Measurements from ENCODE around the gene WDR45B. TPM values are rescaled to one million over a fixed set of nuclear protein-coding genes. Genes with fewer than 3 reads are reported as not detected.

WDR45B gene
- total and polyA plus RNA-seq, 2 donors (not counting 3 experiments of a cell fraction or from before 2014, with no cell fraction given): 62.0 to 76.7 TPM

DNA sequence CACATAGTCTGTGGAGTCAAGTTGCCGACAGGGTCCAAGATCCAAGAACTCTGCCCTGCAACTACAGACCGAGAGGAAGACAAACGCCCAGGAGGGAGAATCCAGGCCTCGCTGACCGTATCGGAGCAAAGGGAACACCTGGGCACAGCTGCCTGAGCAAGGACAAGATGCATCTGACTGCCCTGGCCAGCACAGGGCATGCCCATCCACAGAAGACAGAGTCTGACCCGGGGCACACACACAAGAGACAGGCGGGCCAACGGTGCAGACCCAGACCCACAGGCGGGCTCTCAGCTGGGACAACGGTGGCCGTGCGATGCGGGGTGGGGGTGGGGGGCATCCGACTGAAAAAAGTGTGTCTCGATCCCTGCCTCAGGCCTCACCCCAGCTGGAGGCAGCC, 44.0 kb upstream of the WDR45B start:
- TF ChIP-seq JUN (IDR thresholded peaks at IDR 0.05; ENCODE audit: borderline replicate concordance, insufficient read depth, insufficient read length, low read depth) (no peak), FOS (IDR thresholded peaks at IDR 0.05; ENCODE audit: borderline replicate concordance, insufficient read depth, low read length) (no peak), POLR2A (IDR thresholded peaks at IDR 0.05; ENCODE audit: low read depth, low read length) (no peak), EZH2 (IDR thresholded peaks at IDR 0.05; ENCODE audit: borderline replicate concordance, low read depth, low read length, severe bottlenecking) (no peak)
- TF ChIP-seq, protein P1, sequence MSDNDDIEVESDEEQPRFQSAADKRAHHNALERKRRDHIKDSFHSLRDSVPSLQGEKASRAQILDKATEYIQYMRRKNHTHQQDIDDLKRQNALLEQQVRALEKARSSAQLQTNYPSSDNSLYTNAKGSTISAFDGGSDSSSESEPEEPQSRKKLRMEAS (IDR thresholded peaks at IDR 0.05; ENCODE audit: insufficient read depth, insufficient read length): no peak
- TF ChIP-seq, protein P2, sequence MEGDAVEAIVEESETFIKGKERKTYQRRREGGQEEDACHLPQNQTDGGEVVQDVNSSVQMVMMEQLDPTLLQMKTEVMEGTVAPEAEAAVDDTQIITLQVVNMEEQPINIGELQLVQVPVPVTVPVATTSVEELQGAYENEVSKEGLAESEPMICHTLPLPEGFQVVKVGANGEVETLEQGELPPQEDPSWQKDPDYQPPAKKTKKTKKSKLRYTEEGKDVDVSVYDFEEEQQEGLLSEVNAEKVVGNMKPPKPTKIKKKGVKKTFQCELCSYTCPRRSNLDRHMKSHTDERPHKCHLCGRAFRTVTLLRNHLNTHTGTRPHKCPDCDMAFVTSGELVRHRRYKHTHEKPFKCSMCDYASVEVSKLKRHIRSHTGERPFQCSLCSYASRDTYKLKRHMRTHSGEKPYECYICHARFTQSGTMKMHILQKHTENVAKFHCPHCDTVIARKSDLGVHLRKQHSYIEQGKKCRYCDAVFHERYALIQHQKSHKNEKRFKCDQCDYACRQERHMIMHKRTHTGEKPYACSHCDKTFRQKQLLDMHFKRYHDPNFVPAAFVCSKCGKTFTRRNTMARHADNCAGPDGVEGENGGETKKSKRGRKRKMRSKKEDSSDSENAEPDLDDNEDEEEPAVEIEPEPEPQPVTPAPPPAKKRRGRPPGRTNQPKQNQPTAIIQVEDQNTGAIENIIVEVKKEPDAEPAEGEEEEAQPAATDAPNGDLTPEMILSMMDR (IDR thresholded peaks at IDR 0.05; ENCODE audit: extremely low read depth in 1 of 2, insufficient read depth in 1 of 2, low read depth in 1 of 2, low read length in 2 of 2): no peak
- Histone ChIP-seq H3K27ac (ENCODE audit: insufficient read depth, low read depth, low read length) (no peak overlapping the region), H3K36me3 (ENCODE audit: control insufficient read depth in 2 of 2, extremely low read depth in 1 of 2, insufficient read depth in 2 of 2, low read length in 2 of 2) (no peaks in the 10 kb centered on the region), H2AFZ (ENCODE audit: low read depth, low read length) (no peak overlapping the region), H3K9me3 (replicated peaks; ENCODE audit: control insufficient read depth, insufficient read depth, low read length) (peaks cover 4% of the 10 kb centered on the region), H3K4me1 (ENCODE audit: control insufficient read depth, extremely low read depth, insufficient read depth, low read length) (no peaks in the 10 kb centered on the region), H4K20me1 (replicated peaks; ENCODE audit: control insufficient read depth, extremely low read depth, insufficient read depth, low read length) (no peaks in the 10 kb centered on the region), H3K9ac (replicated peaks; ENCODE audit: extremely low read depth, insufficient read depth, low read length) (no peak overlapping the region), H3K4me3 (replicated peaks in 1 of 3; ENCODE audit: insufficient read depth in 1 of 3, low read depth in 1 of 3, low read length in 3 of 3) (no peak overlapping the region), H3K79me2 (ENCODE audit: control insufficient read depth, insufficient read depth, low read length) (no peaks in the 10 kb centered on the region), H3K9me1 (replicated peaks; ENCODE audit: control insufficient read depth, extremely low read depth, insufficient read depth, low read length) (no peaks in the 10 kb centered on the region), H3K27me3 (ENCODE audit: control insufficient read depth in 2 of 2, insufficient read depth in 2 of 2, low read length in 2 of 2) (peaks cover 3% of the 10 kb centered on the region in 2 experiments), H3K4me2 (ENCODE audit: insufficient read depth, low read length) (no peak overlapping the region)
- no peak for FAIRE-seq
- ChIA-PET POLR2A (no interaction called here), CTCF (no interaction called here)
- intact Hi-C loops (cut with micrococcal nuclease) (no loop called here), dilution Hi-C loops (cut with MboI; ENCODE audit: extremely low pct_ligation_motif_present, low sequenced_read_pairs) (no loop called here)
- no TSS peak for BruUV-seq (replicated peaks)
- DNase-seq (ENCODE audit: low read depth, low spot score): no peak

DNA sequence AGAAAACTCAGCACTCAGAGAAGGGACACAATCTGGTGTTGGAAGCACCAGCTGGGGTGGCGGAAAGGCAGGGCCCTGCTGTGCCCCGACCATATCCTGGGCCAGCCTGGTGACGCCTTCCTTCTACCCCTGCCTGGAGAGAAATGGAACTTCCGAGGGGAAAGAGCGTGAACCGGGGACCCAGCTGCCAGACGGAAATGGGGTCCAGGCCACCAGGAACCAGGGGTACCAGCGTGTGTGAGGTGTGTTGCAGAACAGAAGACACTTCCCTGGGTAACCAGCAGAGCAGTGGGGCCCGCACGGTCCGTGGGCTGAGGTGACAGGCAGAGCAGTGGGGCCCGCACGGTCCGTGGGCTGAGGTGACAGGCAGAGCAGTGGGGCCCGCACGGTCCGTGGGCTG, 43.5 kb upstream of the WDR45B start:
- no peak overlapping the region for H3K4me3 ChIP-seq (replicated peaks in 1 of 3; ENCODE audit: insufficient read depth in 1 of 3, low read depth in 1 of 3, low read length in 3 of 3)
- dilution Hi-C loops (cut with MboI; ENCODE audit: extremely low pct_ligation_motif_present, low sequenced_read_pairs) (no loop called here), intact Hi-C loops (cut with micrococcal nuclease) (no loop called here)
- DNase-seq (ENCODE audit: low read depth, low spot score) (no peak), FAIRE-seq (no peak)
- no peaks in the 10 kb centered on the region for H3K9me1 ChIP-seq (replicated peaks; ENCODE audit: control insufficient read depth, extremely low read depth, insufficient read depth, low read length)
- CTCF ChIA-PET: no interaction called here
- H3K27ac ChIP-seq (ENCODE audit: insufficient read depth, low read depth, low read length): no peak overlapping the region
- no peak overlapping the region for H3K9ac ChIP-seq (replicated peaks; ENCODE audit: extremely low read depth, insufficient read depth, low read length)
- no peaks in the 10 kb centered on the region for H3K36me3 ChIP-seq (ENCODE audit: control insufficient read depth in 2 of 2, extremely low read depth in 1 of 2, insufficient read depth in 2 of 2, low read length in 2 of 2)
- H3K4me1 ChIP-seq (ENCODE audit: control insufficient read depth, extremely low read depth, insufficient read depth, low read length): no peaks in the 10 kb centered on the region
- POLR2A ChIA-PET: no interaction called here
- no peak for TF ChIP-seq POLR2AphosphoS5 (IDR thresholded peaks at IDR 0.05; ENCODE audit: insufficient read depth, low read depth, low read length)
- TF ChIP-seq EZH2 (IDR thresholded peaks at IDR 0.05; ENCODE audit: borderline replicate concordance, low read depth, low read length, severe bottlenecking): no peak
- no peak for TF ChIP-seq MYC (IDR thresholded peaks at IDR 0.05; ENCODE audit: low read depth, low read length)
- TF ChIP-seq, protein P1 (IDR thresholded peaks at IDR 0.05; ENCODE audit: insufficient read depth, insufficient read length): no peak
- no peak for TF ChIP-seq POLR2A (IDR thresholded peaks at IDR 0.05; ENCODE audit: low read depth, low read length)
- no peak for TF ChIP-seq JUN (IDR thresholded peaks at IDR 0.05; ENCODE audit: borderline replicate concordance, insufficient read depth, insufficient read length, low read depth)
- no peak for TF ChIP-seq FOS (IDR thresholded peaks at IDR 0.05; ENCODE audit: borderline replicate concordance, insufficient read depth, low read length)
- TF ChIP-seq, protein P2 (IDR thresholded peaks at IDR 0.05; ENCODE audit: extremely low read depth in 1 of 2, insufficient read depth in 1 of 2, low read depth in 1 of 2, low read length in 2 of 2): no peak
- no peak for TF ChIP-seq GATA2 (IDR thresholded peaks at IDR 0.05; ENCODE audit: insufficient read depth, insufficient read length, low read depth, low read length)
- H4K20me1 ChIP-seq (replicated peaks; ENCODE audit: control insufficient read depth, extremely low read depth, insufficient read depth, low read length): no peaks in the 10 kb centered on the region
- no peaks in the 10 kb centered on the region for H3K79me2 ChIP-seq (ENCODE audit: control insufficient read depth, insufficient read depth, low read length)
- H3K4me2 ChIP-seq (ENCODE audit: insufficient read depth, low read length): no peak overlapping the region
- BruUV-seq (replicated peaks): no TSS peak
- H3K9me3 ChIP-seq (replicated peaks; ENCODE audit: control insufficient read depth, insufficient read depth, low read length): peaks cover 4% of the 10 kb centered on the region
- H3K27me3 ChIP-seq (ENCODE audit: control insufficient read depth in 2 of 2, insufficient read depth in 2 of 2, low read length in 2 of 2): no peaks in the 10 kb centered on the region
- no peak overlapping the region for H2AFZ ChIP-seq (ENCODE audit: low read depth, low read length)
